ENCODE measurements around the gene TAPT1.
"Not testable (repeated sequence)": the region's sequence is repeated elsewhere in the genome, so short reads cannot be mapped to it uniquely, and the experiment has no call there.

The TAPT1 gene

GRCh38 chr4:16171831-16172230 lies 54.4 kb downstream of the TAPT1 start:
- DNase-seq (no peak), ATAC-seq (no peak)

GRCh38 chr4:16169490-16169889 lies 56.8 kb downstream of the TAPT1 start:
- ATAC-seq (no peak), DNase-seq (no peak)

GRCh38 chr4:16168710-16169388 lies 57.4 kb downstream of the TAPT1 start:
- no peak for ATAC-seq
- DNase-seq = no peak

GRCh38 chr4:16168144-16168543 lies 58.1 kb downstream of the TAPT1 start:
- DNase-seq (no peak), ATAC-seq (no peak)

- DNase-seq = no peak
- ATAC-seq = no peak
Measured at GRCh38 chr4:16165931-16166330, 60.3 kb downstream of the TAPT1 start.

- DNase-seq (no peak), ATAC-seq (no peak)
Measured at GRCh38 chr4:16162891-16163290, 63.4 kb downstream of the TAPT1 start.

GRCh38 chr4:16161851-16162408 lies 64.3 kb downstream of the TAPT1 start:
- no peak for DNase-seq
- ATAC-seq = no peak

- ATAC-seq = no peak
- no peak for DNase-seq
Measured at GRCh38 chr4:16160457-16160856, 65.8 kb downstream of the TAPT1 start.

GRCh38 chr4:16159286-16159685 lies 67.0 kb downstream of the TAPT1 start:
- ATAC-seq (no peak), DNase-seq (no peak)

GRCh38 chr4:16158504-16158852 lies 67.8 kb downstream of the TAPT1 start:
- DNase-seq = no peak
- ATAC-seq = no peak

GRCh38 chr4:16157609-16158503 lies 68.4 kb downstream of the TAPT1 start:
- ATAC-seq = no peak
- DNase-seq = no peak

- ATAC-seq = no peak
- DNase-seq = no peak
Measured at GRCh38 chr4:16155528-16156169, 70.6 kb downstream of the TAPT1 start.

- ATAC-seq (no peak), DNase-seq (no peak)
Measured at GRCh38 chr4:16154451-16154850, 71.8 kb downstream of the TAPT1 start.

GRCh38 chr4:16150716-16151115 lies 75.6 kb downstream of the TAPT1 start:
- DNase-seq (no peak), ATAC-seq (no peak)

GRCh38 chr4:16144913-16145312 lies 81.4 kb downstream of the TAPT1 start:
- not testable (repeated sequence) for DNase-seq, ATAC-seq

GRCh38 chr4:16142598-16143310 lies 83.5 kb downstream of the TAPT1 start:
- ATAC-seq = no peak
- no peak for DNase-seq

GRCh38 chr4:16140879-16141249 lies 85.4 kb downstream of the TAPT1 start:
- DNase-seq (no peak), ATAC-seq (no peak)

- no peak for ATAC-seq
- DNase-seq = no peak
Measured at GRCh38 chr4:16140231-16140878, 85.9 kb downstream of the TAPT1 start.

- ATAC-seq (no peak), DNase-seq (no peak)
Measured at GRCh38 chr4:16139066-16139945, 87.0 kb downstream of the TAPT1 start.

GRCh38 chr4:16136827-16137226 lies 89.4 kb downstream of the TAPT1 start:
- DNase-seq (no peak), ATAC-seq (no peak)

GRCh38 chr4:16136311-16136710 lies 90.0 kb downstream of the TAPT1 start:
- ATAC-seq (no peak), DNase-seq (no peak)
